ENCODE data around the gene PCBP3.

The PCBP3 gene

GRCh38 chr21:45987121-45987711, 343.7 kb downstream of the PCBP3 start:
- no peak for DNase-seq

GRCh38 chr21:45988366-45989347, 345.1 kb downstream of the PCBP3 start:
- no peak for DNase-seq

GRCh38 chr21:45989355-45990048, 346.0 kb downstream of the PCBP3 start:
- DNase-seq: no peak

GRCh38 chr21:45990049-45990711, 346.7 kb downstream of the PCBP3 start:
- no peak for DNase-seq

- DNase-seq: no peak
Measured at GRCh38 chr21:45990741-45991605, 347.4 kb downstream of the PCBP3 start.

- DNase-seq: no peak
Measured at GRCh38 chr21:45991606-45992300, 348.2 kb downstream of the PCBP3 start.
